ENCODE data around the gene RUVBL2. TPM values are rescaled to one million over a fixed set of nuclear protein-coding genes. Genes with fewer than 3 reads are reported as not detected.
"Not testable (repeated sequence)": the region's sequence is repeated elsewhere in the genome, so short reads cannot be mapped to it uniquely, and the experiment has no call there.

RUVBL2 gene
- total RNA-seq, 1 experiment from 2014 or later, result 227 TPM

DNA sequence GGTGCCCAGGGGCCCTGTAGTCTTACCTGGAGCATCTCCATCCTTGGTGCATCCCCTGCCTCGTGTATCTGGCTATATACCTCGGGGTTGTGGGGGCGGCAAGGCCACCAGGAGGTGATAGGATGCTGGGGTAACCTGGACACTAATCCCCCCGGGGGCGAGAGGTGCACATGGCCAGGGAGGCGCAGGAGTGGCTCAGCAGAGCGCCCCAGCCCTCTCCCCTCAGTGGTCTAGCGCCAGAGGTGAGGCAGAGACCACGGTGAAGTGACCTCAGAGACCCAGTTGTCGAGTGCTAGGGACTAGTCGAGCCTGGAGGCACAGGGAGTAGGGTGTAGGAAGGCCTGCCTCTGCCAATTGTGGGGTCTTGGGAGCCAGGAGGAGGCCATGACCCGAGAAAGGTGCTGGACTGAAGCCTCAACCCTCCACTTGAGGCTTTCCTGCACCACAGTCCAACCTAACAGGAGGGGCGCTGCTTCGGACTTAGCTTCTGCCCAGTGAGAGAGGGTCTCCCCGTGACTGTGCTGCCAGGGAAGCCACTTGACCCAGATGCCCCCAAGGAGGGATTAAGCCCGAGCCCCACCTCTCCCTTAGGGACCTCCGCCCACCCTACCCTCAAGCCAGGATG, 23.5 kb downstream of the RUVBL2 start, which contains the start of gene LHB:
Gene LHB, minus strand, starts transcription at position 51 of the 625 bp plus-strand sequence. Its CDS starts 10 bp downstream, at position 41.
- Histone ChIP-seq H3K9me3 (ENCODE audit: low read depth, low read length, poor library complexity, severe bottlenecking) (no peaks in the 10 kb centered on the region), H3K36me3 (ENCODE audit: insufficient read depth, low read length, poor library complexity, severe bottlenecking) (peaks cover 10% of the 10 kb centered on the region), H3K4me1 (ENCODE audit: insufficient read depth, low read length, poor library complexity, severe bottlenecking) (peaks cover 15% of the 10 kb centered on the region), H3K27me3 (replicated peaks; ENCODE audit: insufficient read depth, low read depth, low read length, poor library complexity) (no peaks in the 10 kb centered on the region), H3K27ac (ENCODE audit: low read depth, low read length, poor library complexity, severe bottlenecking) (no peak within 1 kb of the TSS), H3K4me3 (ENCODE audit: low read depth, low read length, poor library complexity, severe bottlenecking) (peak within 1 kb of the TSS; percentile 49)
- DNase-seq (ENCODE audit: low spot score), result no peak
- POLR2A ChIA-PET (ENCODE audit: low non-redundant PET), result no interaction called here
- no TSS peak for BruUV-seq (replicated peaks)
- CTCF ChIA-PET, result interaction anchor here (0.6 to 0.9 kb wide), 2 partner anchors 17 to 47 kb away, joined by 3 read pairs; no protein-coding TSS in a partner anchor
- intact Hi-C loops (cut with micrococcal nuclease; ENCODE audit: unreplicated experiment), result no loop called here
- no peak for TF ChIP-seq EZH2 (IDR thresholded peaks at IDR 0.05; ENCODE audit: borderline replicate concordance, low read depth, low read length, poor library complexity, severe bottlenecking)

GRCh38 chr19:49017666-49018351, 24.1 kb downstream of the RUVBL2 start:
- no TSS peak for BruUV-seq (replicated peaks)
- intact Hi-C loops (cut with micrococcal nuclease; ENCODE audit: unreplicated experiment), result no loop called here
- POLR2A ChIA-PET (ENCODE audit: low non-redundant PET), result no interaction called here

DNA sequence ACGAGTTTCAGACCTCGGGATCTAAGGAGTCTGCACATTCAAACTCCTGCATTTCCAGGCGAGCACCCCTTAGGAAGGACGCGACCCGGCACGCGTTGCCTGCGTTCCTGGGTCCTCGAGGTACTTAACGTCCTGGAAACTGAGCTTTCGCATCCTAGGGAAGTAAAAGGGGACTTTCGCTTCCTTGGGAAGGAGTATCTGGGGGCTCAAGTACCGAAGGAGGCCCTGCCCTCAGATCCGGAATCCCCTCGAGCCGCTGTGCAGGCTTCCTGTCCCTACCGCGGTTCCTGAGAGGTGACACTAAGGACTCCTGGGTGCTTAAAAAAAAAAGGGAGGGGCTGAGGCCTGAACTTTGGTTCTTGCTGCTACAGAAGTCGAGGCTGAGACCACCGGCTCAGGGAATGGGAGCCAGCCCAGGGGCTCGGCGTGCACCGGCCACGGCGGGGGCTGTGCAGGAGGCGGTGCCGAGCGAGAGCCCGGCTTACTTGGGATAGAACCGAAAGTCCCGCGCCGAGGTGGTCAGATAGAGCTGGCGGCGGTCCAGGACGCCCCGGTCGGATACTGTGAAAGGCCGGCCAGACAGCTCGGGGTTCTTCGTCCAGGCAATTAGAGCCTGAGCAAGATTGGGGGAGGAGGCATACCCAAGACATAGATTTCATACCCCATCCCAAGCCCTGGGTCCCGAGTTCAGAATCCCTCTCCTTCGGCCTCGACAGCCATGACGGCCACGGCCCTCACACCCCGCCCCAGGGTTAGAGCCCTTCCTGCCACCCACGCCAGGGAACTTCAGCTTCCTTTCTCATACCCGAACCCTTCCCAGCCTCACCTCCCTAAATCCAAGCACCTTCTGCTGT, 24.9 kb downstream of the RUVBL2 start:
- POLR2A ChIA-PET (ENCODE audit: low non-redundant PET); H3K9me3 ChIP-seq (ENCODE audit: low read depth, low read length, poor library complexity, severe bottlenecking); H3K27ac ChIP-seq (ENCODE audit: low read depth, low read length, poor library complexity, severe bottlenecking); BruUV-seq (replicated peaks); intact Hi-C loops (cut with micrococcal nuclease; ENCODE audit: unreplicated experiment); H3K27me3 ChIP-seq (replicated peaks; ENCODE audit: insufficient read depth, low read depth, low read length, poor library complexity); H3K36me3 ChIP-seq (ENCODE audit: insufficient read depth, low read length, poor library complexity, severe bottlenecking): not testable (repeated sequence)
- CTCF ChIA-PET, result interaction anchor here (1.4 to 1.7 kb wide), 2 partner anchors 19 to 25 kb away, joined by 3 to 10 read pairs; partner anchors contain the start of genes GYS1 and RUVBL2
- peaks cover 15% of the 10 kb centered on the region for H3K4me1 ChIP-seq (ENCODE audit: insufficient read depth, low read length, poor library complexity, severe bottlenecking)
- DNase-seq (ENCODE audit: low spot score), result peak; percentile 36
- H3K4me3 ChIP-seq (ENCODE audit: low read depth, low read length, poor library complexity, severe bottlenecking), result peak overlapping the region; percentile 49

More at GRCh38 chr19:49017666-49018351, 24.1 kb downstream of the RUVBL2 start:
- no peaks in the 10 kb centered on the region for H3K27me3 ChIP-seq (replicated peaks; ENCODE audit: insufficient read depth, low read depth, low read length, poor library complexity)
- TF ChIP-seq CTCF (conservative IDR thresholded peaks at IDR 0.05; ENCODE audit: low read depth, low read length) (peak; percentile 62), EZH2 (IDR thresholded peaks at IDR 0.05; ENCODE audit: borderline replicate concordance, low read depth, low read length, poor library complexity, severe bottlenecking) (no peak)
- H3K9me3 ChIP-seq (ENCODE audit: low read depth, low read length, poor library complexity, severe bottlenecking), result no peaks in the 10 kb centered on the region
- peaks cover 15% of the 10 kb centered on the region for H3K4me1 ChIP-seq (ENCODE audit: insufficient read depth, low read length, poor library complexity, severe bottlenecking)
- H3K4me3 ChIP-seq (ENCODE audit: low read depth, low read length, poor library complexity, severe bottlenecking), result peak overlapping the region; percentile 49
- peak; percentile 85 for DNase-seq (ENCODE audit: low spot score)
- peaks cover 10% of the 10 kb centered on the region for H3K36me3 ChIP-seq (ENCODE audit: insufficient read depth, low read length, poor library complexity, severe bottlenecking)
- CTCF ChIA-PET, result interaction anchor here (0.6 to 0.9 kb wide), 2 partner anchors 18 to 47 kb away, joined by 3 read pairs; no protein-coding TSS in a partner anchor
- H3K27ac ChIP-seq (ENCODE audit: low read depth, low read length, poor library complexity, severe bottlenecking), result no peak overlapping the region
